ENCODE data around the gene LRTM2. TPM values are rescaled to one million over a fixed set of nuclear protein-coding genes. Genes with fewer than 3 reads are reported as not detected.

Gene LRTM2
- total RNA-seq (2014; rRNA removed; shearing (Covaris generic)): not detected in 2 replicates

GRCh38 chr12:1820191-1820895 lies at the start of gene LRTM2:
Gene LRTM2 (plus strand): TSS chr12:1820565. CDS start chr12:1828149, 7,584 bp downstream.

Other genes with a start within 250 kb of the LRTM2 start
- gene FBXL14, start 226.0 kb upstream of the LRTM2 start, total RNA-seq (2014; rRNA removed; shearing (Covaris generic)): 18.3 and 22.2 TPM in 2 replicates
- 0.64 and 1.2 TPM in 2 replicates for gene WNT5B, start 191.3 kb upstream of the LRTM2 start, total RNA-seq (2014; rRNA removed; shearing (Covaris generic))
- gene ADIPOR2, start 129.5 kb upstream of the LRTM2 start, total RNA-seq (2014; rRNA removed; shearing (Covaris generic)): 31.3 and 36.4 TPM in 2 replicates
- gene CACNA2D4, start 98.1 kb downstream of the LRTM2 start, total RNA-seq (2014; rRNA removed; shearing (Covaris generic)): 0.19 and 0.29 TPM in 2 replicates
- gene DCP1B, start 183.9 kb downstream of the LRTM2 start, total RNA-seq (2014; rRNA removed; shearing (Covaris generic)): 5.4 and 6.3 TPM in 2 replicates
- 0.08 and 0.50 TPM in 2 replicates for gene CACNA1C, start 232.4 kb downstream of the LRTM2 start, total RNA-seq (2014; rRNA removed; shearing (Covaris generic))

Data from A375 (cell line).